Endometrial microvascular endothelial cells (primary cell): ENCODE results near the gene ASZ1. TPM values are rescaled to one million over a fixed set of nuclear protein-coding genes. Genes with fewer than 3 reads are reported as not detected.
"Not testable (repeated sequence)": the region's sequence is repeated elsewhere in the genome, so short reads cannot be mapped to it uniquely, and the experiment has no call there.

Source experiments
- in situ Hi-C: cut with HindIII; loops from 2 replicates; pipeline ENCODE4 v1.10.0; 2017; ENCODE audit warnings: low sequenced_read_pairs, low pct_unique_long_range_greater_than_20kb; ENCODE audit errors: inconsistent ontology term
- total RNA-seq: library from RNA; depleted of rRNA; stranded (reverse); fragments of >200 nt; gene quantifications from one replicate; pipeline ENCODE4 v1.2.3, GENCODE V29; 2015; ENCODE audit errors: inconsistent ontology term

ASZ1 gene, protein sequence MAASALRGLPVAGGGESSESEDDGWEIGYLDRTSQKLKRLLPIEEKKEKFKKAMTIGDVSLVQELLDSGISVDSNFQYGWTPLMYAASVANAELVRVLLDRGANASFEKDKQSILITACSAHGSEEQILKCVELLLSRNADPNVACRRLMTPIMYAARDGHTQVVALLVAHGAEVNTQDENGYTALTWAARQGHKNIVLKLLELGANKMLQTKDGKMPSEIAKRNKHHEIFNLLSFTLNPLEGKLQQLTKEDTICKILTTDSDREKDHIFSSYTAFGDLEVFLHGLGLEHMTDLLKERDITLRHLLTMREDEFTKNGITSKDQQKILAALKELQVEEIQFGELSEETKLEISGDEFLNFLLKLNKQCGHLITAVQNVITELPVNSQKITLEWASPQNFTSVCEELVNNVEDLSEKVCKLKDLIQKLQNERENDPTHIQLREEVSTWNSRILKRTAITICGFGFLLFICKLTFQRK
- total RNA-seq, result not detected

GRCh38 chr7:117427258-117427701 lies at the start of gene ASZ1:
Gene ASZ1, minus strand, starts transcription at chr7:117427493. Its CDS starts 33 bp downstream, at chr7:117427460.
- in situ Hi-C loops, result no loop called here

GRCh38 chr7:117476557-117477215 lies 49.4 kb upstream of the ASZ1 start:
- in situ Hi-C loops, result no loop called here

DNA sequence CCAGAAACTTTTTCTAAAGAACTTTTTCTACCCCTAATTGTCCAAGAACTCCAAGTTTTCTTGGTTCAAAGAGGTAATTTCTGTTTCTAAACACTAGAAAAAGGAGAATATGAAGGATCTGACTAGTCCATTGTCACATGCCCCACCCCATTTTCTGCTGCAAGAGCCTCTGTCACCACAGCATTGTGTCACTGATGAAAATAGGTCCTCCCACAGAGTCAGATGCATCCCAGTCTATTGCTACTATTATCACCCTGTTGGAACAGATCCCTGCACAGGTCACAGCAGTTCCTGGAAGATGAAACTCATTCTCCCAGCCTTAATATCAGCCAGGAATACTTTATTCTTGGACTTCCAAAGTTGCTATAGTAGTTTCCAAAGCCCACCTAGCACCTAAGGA lies 45.0 kb upstream of the ASZ1 start:
- in situ Hi-C loops, result no loop called here

DNA sequence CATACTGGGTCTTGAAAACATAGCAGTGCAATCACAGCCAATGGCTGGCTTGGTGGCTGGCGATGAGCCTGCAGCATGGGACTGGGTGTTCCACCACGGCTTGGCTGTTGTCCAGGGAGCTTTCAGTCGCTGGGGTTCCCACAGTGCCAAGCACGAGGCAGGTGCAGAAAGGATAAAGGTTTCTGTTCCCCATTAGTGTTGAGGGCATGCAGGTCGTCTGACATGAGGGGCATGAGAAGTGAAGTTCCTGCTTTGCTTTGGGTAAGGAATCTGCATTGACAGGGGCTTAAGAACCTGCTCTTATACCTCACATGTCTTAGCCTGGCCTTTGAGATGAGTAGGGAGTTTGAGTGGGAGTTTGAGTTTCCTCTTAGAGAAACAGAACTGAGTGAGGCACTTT lies 43.5 kb upstream of the ASZ1 start:
- in situ Hi-C loops, result no loop called here

DNA sequence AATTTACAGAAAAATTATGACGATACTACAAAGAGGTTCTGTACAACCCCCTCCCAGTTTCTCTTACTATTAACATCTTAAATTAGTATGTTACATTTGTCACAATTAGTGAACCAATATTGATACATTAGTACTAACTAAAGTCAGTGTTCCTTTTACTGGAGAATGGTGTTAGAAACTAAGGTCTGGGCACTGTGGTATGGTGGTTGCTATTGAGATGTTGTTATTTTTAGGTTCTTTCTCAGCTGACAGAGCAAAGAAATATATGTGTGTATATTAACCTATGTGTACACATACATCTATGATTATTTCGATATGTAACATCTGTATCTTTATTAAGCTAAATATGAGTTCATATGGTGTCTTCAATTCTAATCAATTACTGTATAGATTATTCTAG lies 40.9 kb upstream of the ASZ1 start:
- in situ Hi-C loops, result no loop called here

- in situ Hi-C loops, result not testable (repeated sequence)
Measured at GRCh38 chr7:117460815-117461214, 33.5 kb upstream of the ASZ1 start.

DNA sequence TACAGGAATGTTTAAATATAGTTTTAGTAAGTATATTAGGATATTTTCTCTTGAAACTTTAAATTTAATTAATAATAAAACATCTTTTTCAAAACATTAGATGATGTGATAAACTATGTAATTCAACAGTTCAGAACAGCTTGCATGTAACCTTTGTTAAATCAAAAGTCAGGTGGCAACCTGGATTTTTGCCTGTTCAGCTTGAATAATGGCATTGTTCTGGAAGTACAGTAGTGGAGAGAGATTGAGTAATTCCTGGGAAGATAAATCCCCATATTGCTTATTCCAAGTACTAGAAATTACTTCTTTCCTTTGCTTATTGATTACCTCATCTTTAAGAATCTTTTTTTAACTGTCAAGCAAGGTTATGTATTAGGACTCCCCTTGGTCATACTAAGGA lies 32.4 kb upstream of the ASZ1 start:
- in situ Hi-C loops, result no loop called here

GRCh38 chr7:117458977-117459583 lies 31.8 kb upstream of the ASZ1 start:
- in situ Hi-C loops, result no loop called here

- in situ Hi-C loops, result no loop called here
Measured at GRCh38 chr7:117448655-117449054, 21.4 kb upstream of the ASZ1 start.

DNA sequence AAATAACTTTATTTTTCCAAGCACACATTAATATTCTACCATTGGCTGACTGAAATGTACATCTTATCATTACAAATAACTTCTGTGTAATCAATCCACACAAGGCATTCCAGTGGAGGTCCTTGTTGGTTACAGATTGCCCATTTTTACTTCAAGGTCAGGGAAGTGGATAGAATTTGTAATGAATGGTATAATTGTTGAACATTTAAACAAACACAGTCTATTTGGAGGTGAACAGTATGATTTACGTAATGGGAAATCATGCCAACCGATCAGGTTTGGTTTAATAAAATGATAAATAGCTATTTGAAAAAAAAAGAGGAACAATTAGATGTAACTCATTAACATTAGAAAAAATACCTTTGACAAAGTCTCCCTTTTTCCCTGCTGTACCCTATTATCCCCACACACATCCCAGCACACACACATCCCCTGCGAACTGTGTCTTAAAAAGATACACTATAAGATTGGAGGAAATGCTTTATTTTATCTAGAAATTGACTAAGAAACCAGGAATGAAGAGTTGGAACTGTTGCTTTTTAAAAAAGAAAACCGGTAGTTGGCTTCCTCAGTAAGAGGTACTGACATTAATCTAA lies 19.0 kb upstream of the ASZ1 start:
- in situ Hi-C loops, result no loop called here

DNA sequence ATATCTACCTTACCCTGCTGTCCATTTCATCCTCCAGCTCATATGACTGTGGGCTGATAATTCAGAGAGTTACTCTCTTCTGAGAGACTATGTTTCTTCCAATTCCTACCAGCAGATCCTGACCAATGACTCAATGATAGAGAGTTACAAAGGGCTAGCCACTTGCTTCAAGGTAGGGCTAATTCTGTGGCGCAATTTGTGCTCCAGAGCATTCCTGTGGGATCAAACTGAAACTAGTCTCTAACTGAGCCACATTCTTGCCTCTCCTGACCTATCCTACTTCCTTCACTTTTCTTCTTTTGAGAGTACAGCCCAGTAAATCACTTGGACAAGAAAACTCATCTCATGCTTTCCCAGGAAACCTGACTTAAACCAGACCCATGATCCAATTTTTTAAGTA lies 17.9 kb upstream of the ASZ1 start:
- in situ Hi-C loops, result no loop called here

DNA sequence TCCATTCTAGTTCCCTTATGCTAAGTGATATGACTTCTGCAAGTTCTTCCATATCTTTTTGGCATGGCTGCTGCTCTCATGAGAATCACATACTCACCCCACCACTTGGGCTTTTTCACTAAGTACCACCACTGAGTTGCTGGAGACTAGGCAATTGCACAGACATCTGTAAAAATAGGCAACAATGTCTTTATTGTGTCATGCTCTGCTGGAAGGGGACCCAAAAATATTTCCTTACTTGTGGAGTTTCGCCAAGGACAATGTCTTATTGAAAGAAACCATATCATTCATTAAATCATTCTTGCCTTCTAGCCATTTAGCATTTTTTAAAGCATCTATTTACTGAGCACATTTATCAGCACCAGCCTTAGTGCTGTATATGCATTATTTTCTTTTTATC lies 17.4 kb upstream of the ASZ1 start:
- in situ Hi-C loops, result no loop called here

DNA sequence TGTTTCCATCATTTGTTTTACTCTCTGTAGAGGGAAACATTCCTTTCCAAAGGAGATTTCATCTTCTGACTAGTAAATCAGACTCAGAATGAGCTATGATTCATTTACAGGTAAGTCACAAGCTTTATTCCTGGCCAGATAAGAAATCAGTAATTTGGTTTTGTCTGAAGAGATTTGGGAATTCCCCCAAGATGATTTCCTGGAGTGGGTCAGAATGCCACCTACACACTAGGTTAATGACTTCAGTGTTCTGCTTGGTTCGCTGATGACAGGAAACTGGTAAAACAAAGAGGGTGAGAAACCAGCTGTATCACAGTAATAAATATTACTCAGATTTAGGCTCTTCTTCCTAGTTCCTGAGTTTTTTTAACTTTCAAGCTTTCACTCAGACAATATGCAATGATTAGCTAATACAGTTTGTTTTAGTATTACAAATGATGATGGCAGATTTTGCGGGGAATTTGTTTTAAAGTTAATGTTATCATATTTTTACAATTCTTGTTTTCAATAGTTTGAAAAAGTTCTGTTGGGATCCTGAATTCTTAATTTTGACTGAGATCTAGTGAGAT lies 8.3 kb upstream of the ASZ1 start:
- in situ Hi-C loops, result no loop called here

DNA sequence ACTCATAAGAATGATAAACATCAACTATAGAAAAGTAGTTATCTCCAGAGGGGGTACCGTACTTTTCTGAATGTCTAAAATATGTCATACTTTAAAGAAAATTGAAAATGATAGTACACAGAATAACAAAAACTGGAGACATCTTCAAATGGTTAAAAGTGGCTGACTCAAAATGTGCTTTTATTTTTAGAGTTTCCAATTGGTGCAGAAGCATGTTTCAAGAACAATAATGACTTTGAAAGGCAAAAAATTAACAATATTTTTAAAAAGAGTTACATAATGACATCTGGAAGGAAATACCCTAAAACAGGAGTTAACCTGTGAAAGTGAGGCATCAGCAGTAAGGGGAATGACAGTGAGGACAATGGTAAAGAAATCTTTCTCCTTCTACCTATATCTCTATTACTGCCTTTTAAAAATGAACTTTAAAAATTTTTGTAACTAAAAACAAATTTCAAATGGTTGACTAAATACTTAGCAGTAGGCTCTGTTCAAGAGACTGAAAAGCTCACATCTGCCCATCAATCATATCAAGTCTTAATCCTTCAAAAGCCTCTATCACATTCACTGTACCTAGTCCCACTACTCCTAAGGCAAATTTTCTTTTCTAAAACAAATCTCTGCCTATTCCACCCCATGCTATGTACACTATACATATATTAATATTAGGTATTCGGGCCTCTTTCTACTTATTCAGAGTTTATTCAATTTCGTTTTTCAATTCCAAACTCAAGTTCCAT lies 3.0 kb downstream of the ASZ1 start:
- in situ Hi-C loops, result no loop called here

- in situ Hi-C loops, result not testable (repeated sequence)
Measured at GRCh38 chr7:117414591-117414990, 12.7 kb downstream of the ASZ1 start.

DNA sequence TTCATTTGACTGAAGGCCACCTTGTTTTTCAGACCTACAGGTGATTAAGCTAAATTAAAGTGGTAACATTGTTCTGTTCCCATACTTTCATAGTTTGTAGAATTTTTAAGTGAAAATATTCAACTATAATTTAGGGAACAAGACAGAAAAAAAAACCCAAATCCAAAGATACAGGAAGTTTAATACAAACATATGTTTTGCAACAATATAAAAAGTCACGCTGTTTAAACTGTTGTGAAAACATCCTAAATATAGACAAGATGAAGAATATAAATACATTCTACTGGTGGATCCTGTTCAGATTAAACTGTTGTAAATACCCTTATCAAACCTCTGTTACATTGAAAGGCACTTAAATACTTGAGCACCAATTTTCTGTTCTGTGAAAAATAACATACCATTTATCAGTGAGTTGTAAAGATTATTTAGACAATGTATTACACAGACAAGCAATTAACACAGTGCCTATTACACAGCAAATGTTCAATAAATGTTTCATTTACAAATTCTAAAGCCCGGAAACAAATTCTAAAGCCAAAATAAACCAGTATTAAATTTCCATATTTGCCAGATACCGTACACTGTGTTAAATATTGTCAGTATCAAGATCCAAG lies 14.2 kb downstream of the ASZ1 start:
- in situ Hi-C loops, result no loop called here

DNA sequence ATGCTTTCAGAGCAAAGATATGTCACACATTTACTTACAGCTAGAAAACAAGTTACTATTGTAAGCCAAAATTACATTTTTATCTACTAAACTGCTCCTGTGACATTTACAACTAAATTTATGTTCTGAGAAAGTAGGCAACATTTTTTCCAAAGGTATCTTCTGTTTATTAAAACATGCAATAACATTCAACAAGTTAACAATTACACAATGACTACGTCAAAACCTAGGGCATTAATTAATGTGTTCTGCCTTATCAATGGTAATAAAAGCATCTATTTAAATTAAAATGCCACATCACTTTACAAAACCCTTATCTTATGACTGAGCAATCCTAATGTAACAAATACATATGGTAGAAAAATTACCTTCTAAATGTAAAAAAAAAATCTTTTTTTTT lies 14.9 kb downstream of the ASZ1 start:
- in situ Hi-C loops, result no loop called here

DNA sequence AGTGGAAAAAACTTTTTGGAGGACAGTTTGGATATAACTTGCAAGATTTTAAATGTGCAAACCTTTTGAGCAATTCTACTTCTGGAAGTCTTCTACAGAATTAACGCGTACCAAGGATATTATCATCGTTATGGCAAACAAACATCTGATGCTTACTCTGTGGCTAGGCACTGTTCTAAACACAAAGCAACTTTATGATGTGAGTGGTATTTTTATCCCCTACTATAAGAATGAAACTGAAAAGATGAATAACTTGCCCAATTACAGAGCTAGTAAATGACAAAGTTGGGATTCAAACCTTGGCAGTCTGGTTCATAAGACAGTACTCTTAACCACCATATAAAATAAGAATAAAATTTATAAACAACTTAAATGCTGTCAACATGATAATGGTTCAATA lies 15.8 kb downstream of the ASZ1 start:
- in situ Hi-C loops, result no loop called here
